Trophoblast cell (in vitro differentiated cells and primary cell): ENCODE results near the gene ARL14EPL.
"Not testable (repeated sequence)": the region's sequence is repeated elsewhere in the genome, so short reads cannot be mapped to it uniquely, and the experiment has no call there.

Experiments
- DNase-seq, 2 donors: peaks; one replicate each; pipeline ENCODE4 v3.0.0-alpha.2; 2016
- H2AFZ ChIP-seq: 2 replicates; pipeline ENCODE4 v1.6.1; 2013; ENCODE audit warnings: low read length, moderate library complexity, mild to moderate bottlenecking; ENCODE audit not compliant: insufficient read depth, poor library complexity
- H2AK5ac ChIP-seq: 2 replicates; pipeline ENCODE4 v1.6.1; 2013; ENCODE audit warnings: mild to moderate bottlenecking, low read length
- H2BK120ac ChIP-seq: 2 replicates; pipeline ENCODE4 v1.6.1; 2013; ENCODE audit warnings: low read length, mild to moderate bottlenecking, moderate library complexity; ENCODE audit not compliant: insufficient read depth, poor library complexity
- H2BK12ac ChIP-seq: 2 replicates; pipeline ENCODE4 v1.6.1; 2013; ENCODE audit warnings: mild to moderate bottlenecking, low read length, moderate library complexity
- H2BK5ac ChIP-seq: 2 replicates; pipeline ENCODE4 v1.6.1; 2013; ENCODE audit warnings: low read length, low read depth, moderate library complexity, mild to moderate bottlenecking; ENCODE audit not compliant: poor library complexity
- H3K14ac ChIP-seq: 2 replicates; pipeline ENCODE4 v1.6.1; 2013; ENCODE audit warnings: mild to moderate bottlenecking, low read length
- H3K18ac ChIP-seq: 2 replicates; pipeline ENCODE4 v1.6.1; 2013; ENCODE audit warnings: mild to moderate bottlenecking, low read length
- H3K23ac ChIP-seq: 2 replicates; pipeline ENCODE4 v1.6.1; 2013; ENCODE audit warnings: low read length
- H3K27ac ChIP-seq: 2 replicates; pipeline ENCODE4 v1.5.1; 2013; ENCODE audit warnings: low read depth, mild to moderate bottlenecking, inconsistent platforms, low read length, moderate library complexity
- H3K27me3 ChIP-seq: 2 replicates; pipeline ENCODE4 v1.6.1; 2013; ENCODE audit warnings: inconsistent platforms, mild to moderate bottlenecking, low read length, moderate library complexity; ENCODE audit not compliant: insufficient read depth
- H3K36me3 ChIP-seq, 2 experiments: 1 replicate in 1 of 2; 2 replicates in 1 of 2; pipeline ENCODE4 v1.6.1; 2013; ENCODE audit warnings: low read length in 2 of 2, mild to moderate bottlenecking in 2 of 2, moderate library complexity in 1 of 2; ENCODE audit not compliant: insufficient read depth in 2 of 2, control insufficient read depth in 1 of 2
- H3K4ac ChIP-seq: 2 replicates; pipeline ENCODE4 v1.6.1; 2013; ENCODE audit warnings: low read depth, mild to moderate bottlenecking, low read length, moderate library complexity
- H3K4me1 ChIP-seq, 2 experiments: 1 replicate in 1 of 2; 2 replicates in 1 of 2; pipeline ENCODE4 v1.6.1; 2013; ENCODE audit warnings: low read length in 2 of 2, mild to moderate bottlenecking in 2 of 2, moderate library complexity in 1 of 2; ENCODE audit not compliant: insufficient read depth in 2 of 2, control insufficient read depth in 1 of 2
- H3K4me2 ChIP-seq: 2 replicates; pipeline ENCODE4 v1.6.1; 2013; ENCODE audit warnings: inconsistent platforms, mild to moderate bottlenecking, low read length, moderate library complexity
- H3K4me3 ChIP-seq: 2 replicates; pipeline ENCODE4 v1.5.1; 2013; ENCODE audit warnings: mild to moderate bottlenecking, low read depth, low read length, inconsistent platforms
- H3K79me1 ChIP-seq: one replicate; pipeline ENCODE4 v1.6.1; 2013; ENCODE audit warnings: low read length
- H3K79me2 ChIP-seq: 2 replicates; pipeline ENCODE4 v1.6.1; 2013; ENCODE audit warnings: low read length, mild to moderate bottlenecking; ENCODE audit not compliant: control insufficient read depth, insufficient read depth, poor library complexity
- H3K9ac ChIP-seq: 2 replicates; pipeline ENCODE4 v1.6.1; 2013; ENCODE audit warnings: mild to moderate bottlenecking, low read length
- H3K9me3 ChIP-seq: 2 replicates; pipeline ENCODE4 v1.6.1; 2013; ENCODE audit warnings: low read depth, mild to moderate bottlenecking, control low read depth, inconsistent platforms, low read length; ENCODE audit not compliant: insufficient read depth
- H4K12ac ChIP-seq: 2 replicates; pipeline ENCODE4 v1.6.1; 2013; ENCODE audit warnings: low read depth, mild to moderate bottlenecking, low read length, moderate library complexity
- H4K8ac ChIP-seq: 2 replicates; pipeline ENCODE4 v1.6.1; 2013; ENCODE audit warnings: low read depth, mild to moderate bottlenecking, low read length, moderate library complexity
- H4K91ac ChIP-seq: one replicate; pipeline ENCODE4 v1.6.1; 2013; ENCODE audit warnings: low read depth, mild to moderate bottlenecking, low read length, moderate library complexity
- WGBS: extraction: QIAGEN DNeasy Blood & Tissue Kit; methylation state at CpG from one replicate; pipeline ENCODE4 v1.1.7; 2013; ENCODE audit warnings: missing lambda C conversion rate; ENCODE audit not compliant: insufficient read length, insufficient coverage; ENCODE audit errors: extremely low coverage; 5-methylcytosine and 5-hydroxymethylcytosine counted together

ARL14EPL gene

GRCh38 chr5:116091416-116091815, 59.1 kb downstream of the ARL14EPL start:
- no peak overlapping the region for H2BK5ac ChIP-seq
- no peak overlapping the region for H2AK5ac ChIP-seq
- H2AFZ ChIP-seq = no peak overlapping the region
- no peak overlapping the region for H3K9ac ChIP-seq
- no peaks in the 10 kb centered on the region for H3K9me3 ChIP-seq
- no peak overlapping the region for H3K4ac ChIP-seq
- H3K79me2 ChIP-seq = no peaks in the 10 kb centered on the region
- DNase-seq = no peak
- H2BK12ac ChIP-seq = no peak overlapping the region
- no peak overlapping the region for H4K12ac ChIP-seq
- H3K4me1 ChIP-seq = no peaks in the 10 kb centered on the region
- H3K14ac ChIP-seq = no peak overlapping the region
- H3K4me3 ChIP-seq = no peak overlapping the region
- H3K18ac ChIP-seq = no peak overlapping the region
- no peak overlapping the region for H2BK120ac ChIP-seq
- H4K91ac ChIP-seq = no peak overlapping the region
- no peaks in the 10 kb centered on the region for H3K27me3 ChIP-seq
- peaks cover 3 to 4% of the 10 kb centered on the region in 2 experiments for H3K36me3 ChIP-seq
- no peaks in the 10 kb centered on the region for H3K79me1 ChIP-seq
- no peak overlapping the region for H4K8ac ChIP-seq
- H3K23ac ChIP-seq = no peak overlapping the region
- no peak overlapping the region for H3K4me2 ChIP-seq
- no peak overlapping the region for H3K27ac ChIP-seq
- no CpG with 5 or more reads among the region's 1 CpG for WGBS

DNA sequence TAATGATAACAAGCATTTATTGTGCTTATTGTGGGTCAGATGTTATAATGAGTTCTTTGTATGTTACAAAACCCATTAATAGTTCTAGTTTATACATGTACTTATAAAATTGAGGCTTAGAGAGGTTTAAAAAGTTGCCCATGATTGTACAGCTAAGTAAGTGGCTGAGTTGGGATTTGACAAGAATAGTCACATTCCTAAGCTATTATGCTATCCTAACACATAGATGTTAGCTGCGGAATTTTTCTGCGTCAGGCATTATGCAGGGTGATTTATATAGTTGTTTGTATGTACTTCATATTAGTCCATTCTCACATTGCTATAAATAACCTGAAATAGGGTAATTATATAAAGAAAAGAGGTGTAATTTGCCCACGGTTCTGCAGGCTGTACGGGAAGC, 65.0 kb downstream of the ARL14EPL start:
- Histone ChIP-seq H4K91ac (no peak overlapping the region), H4K12ac (no peak overlapping the region), H3K27me3 (no peaks in the 10 kb centered on the region), H3K27ac (no peak overlapping the region), H3K14ac (no peak overlapping the region), H3K4me2 (no peak overlapping the region), H2BK120ac (no peak overlapping the region), H2AK5ac (no peak overlapping the region), H3K79me1 (no peaks in the 10 kb centered on the region), H2AFZ (no peak overlapping the region), H3K9ac (no peak overlapping the region), H3K4me1 (no peaks in the 10 kb centered on the region), H3K18ac (no peak overlapping the region), H3K9me3 (peaks cover 2% of the 10 kb centered on the region), H2BK12ac (no peak overlapping the region), H3K4me3 (no peak overlapping the region), H2BK5ac (no peak overlapping the region), H4K8ac (no peak overlapping the region), H3K79me2 (no peaks in the 10 kb centered on the region), H3K36me3 (peaks cover 3 to 6% of the 10 kb centered on the region in 2 experiments), H3K4ac (no peak overlapping the region), H3K23ac (no peak overlapping the region)
- WGBS = no CpG with 5 or more reads among the region's 4 CpGs
- peak; percentile 17 to 86 for DNase-seq

GRCh38 chr5:116098998-116099397, 66.7 kb downstream of the ARL14EPL start:
- DNase-seq = no peak
- no peak overlapping the region for H4K12ac ChIP-seq
- H3K4me3 ChIP-seq = no peak overlapping the region
- H3K36me3 ChIP-seq = peaks cover 0 to 3% of the 10 kb centered on the region in 2 experiments
- H2BK12ac ChIP-seq = no peak overlapping the region
- H2AFZ ChIP-seq = no peak overlapping the region
- no peaks in the 10 kb centered on the region for H3K4me1 ChIP-seq
- no peak overlapping the region for H3K4me2 ChIP-seq
- H3K79me1 ChIP-seq = no peaks in the 10 kb centered on the region
- H3K18ac ChIP-seq = no peak overlapping the region
- no peak overlapping the region for H3K27ac ChIP-seq
- H2BK5ac ChIP-seq = no peak overlapping the region
- no peaks in the 10 kb centered on the region for H3K79me2 ChIP-seq
- no CpG with 5 or more reads among the region's 2 CpGs for WGBS
- H2BK120ac ChIP-seq = no peak overlapping the region
- no peak overlapping the region for H3K23ac ChIP-seq
- no peak overlapping the region for H2AK5ac ChIP-seq
- no peak overlapping the region for H3K4ac ChIP-seq
- H3K14ac ChIP-seq = no peak overlapping the region
- no peaks in the 10 kb centered on the region for H3K27me3 ChIP-seq
- no peak overlapping the region for H3K9ac ChIP-seq
- no peak overlapping the region for H4K91ac ChIP-seq
- H3K9me3 ChIP-seq = peaks cover 2% of the 10 kb centered on the region
- H4K8ac ChIP-seq = no peak overlapping the region

GRCh38 chr5:116104941-116105340, 72.7 kb downstream of the ARL14EPL start:
- not testable (repeated sequence) for H2BK120ac ChIP-seq, H3K4me1 ChIP-seq, H3K27ac ChIP-seq, H3K36me3 ChIP-seq, H3K9ac ChIP-seq, H4K8ac ChIP-seq, H2AK5ac ChIP-seq, H3K27me3 ChIP-seq, H4K91ac ChIP-seq, H3K79me1 ChIP-seq, H2BK5ac ChIP-seq, H3K9me3 ChIP-seq, H3K18ac ChIP-seq, DNase-seq, H2BK12ac ChIP-seq, H4K12ac ChIP-seq, H3K23ac ChIP-seq, H3K79me2 ChIP-seq, H3K4ac ChIP-seq, H2AFZ ChIP-seq, H3K4me3 ChIP-seq, H3K14ac ChIP-seq, H3K4me2 ChIP-seq
- WGBS = no CpG with 5 or more reads among the region's 2 CpGs
